ENCODE measurements around the gene LGALSL. TPM values are rescaled to one million over a fixed set of nuclear protein-coding genes. Genes with fewer than 3 reads are reported as not detected.

LGALSL gene
- total RNA-seq, 1 experiment from 2014 or later, result 23.8 TPM

DNA sequence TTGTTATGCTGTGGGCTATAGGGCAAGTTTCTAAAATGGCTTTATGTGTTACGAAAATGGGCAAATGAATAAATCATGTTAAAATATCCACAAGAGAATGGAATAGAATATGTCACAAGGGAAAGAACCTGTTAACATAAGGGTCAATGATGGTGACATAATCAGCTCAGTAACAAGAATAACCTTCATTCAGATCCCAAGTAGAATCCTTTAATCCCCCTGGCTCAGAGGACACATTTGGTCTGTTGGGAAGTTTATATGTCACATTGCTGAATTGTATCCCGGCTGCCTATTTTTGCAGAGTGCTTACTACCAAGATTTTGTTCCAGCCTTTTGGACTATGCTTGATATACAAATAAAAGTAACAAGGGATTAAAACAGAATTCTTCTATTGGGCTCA, 13.1 kb upstream of the LGALSL start:
- TF ChIP-seq CTCF (conservative IDR thresholded peaks at IDR 0.05), result no peak
- no peaks in the 10 kb centered on the region for H3K27me3 ChIP-seq (ENCODE audit: insufficient read depth, low read length)

More for the DNA sequence above, 13.1 kb upstream of the LGALSL start:
- H3K27ac Mint-ChIP-seq, result no peak overlapping the region
- Histone ChIP-seq H3K9ac (ENCODE audit: extremely low read depth, insufficient read length, low read length) (no peak overlapping the region), H3K4me1 (ENCODE audit: insufficient read depth, low read length) (no peaks in the 10 kb centered on the region), H3K9me3 (ENCODE audit: control insufficient read depth, low read depth, low read length) (no peaks in the 10 kb centered on the region), H3K79me1 (ENCODE audit: insufficient read depth, low read depth, low read length, poor library complexity, severe bottlenecking) (no peaks in the 10 kb centered on the region), H2BK120ac (ENCODE audit: low read depth, low read length, poor library complexity, severe bottlenecking) (no peak overlapping the region), H3K4ac (ENCODE audit: low read depth, low read length) (no peak overlapping the region), H3K18ac (ENCODE audit: insufficient read length, low read depth, low read length) (no peak overlapping the region), H4K8ac (replicated peaks; ENCODE audit: insufficient read length, low read depth, low read length) (no peak overlapping the region), H2BK15ac (ENCODE audit: low read depth, low read length) (no peak overlapping the region), H3K79me2 (ENCODE audit: insufficient read depth, low read length) (no peaks in the 10 kb centered on the region), H3K27ac (ENCODE audit: insufficient read length, low read depth, low read length) (no peak overlapping the region), H3K23me2 (ENCODE audit: insufficient read length, low read depth, low read length, poor library complexity, severe bottlenecking) (no peaks in the 10 kb centered on the region), H2BK12ac (ENCODE audit: insufficient read length, low read depth, low read length) (no peak overlapping the region), H2BK20ac (ENCODE audit: low read depth, low read length, poor library complexity, severe bottlenecking) (no peak overlapping the region), H4K5ac (ENCODE audit: insufficient read length, low read depth, low read length) (no peak overlapping the region), H2BK5ac (ENCODE audit: insufficient read length, low read length) (no peak overlapping the region), H3K14ac (ENCODE audit: insufficient read depth, low read length) (no peak overlapping the region), H2AFZ (ENCODE audit: low read length) (no peak overlapping the region), H3K56ac (ENCODE audit: insufficient read length, low read depth, low read length) (no peak overlapping the region), H2AK5ac (ENCODE audit: insufficient read length, low read length) (no peak overlapping the region), H4K91ac (ENCODE audit: insufficient read length, low read depth, low read length) (no peak overlapping the region), H4K20me1 (ENCODE audit: control insufficient read depth, insufficient read depth, insufficient read length) (no peaks in the 10 kb centered on the region), H3K4me2 (ENCODE audit: insufficient read depth, insufficient read length, low read length) (no peak overlapping the region), H3K23ac (ENCODE audit: insufficient read length, low read depth, low read length) (no peak overlapping the region), H3T11ph (ENCODE audit: low read length) (no peak overlapping the region)
- H3K9me3 Mint-ChIP-seq, result no peaks in the 10 kb centered on the region
- DNase-seq, result no peak
- H3K4me1 Mint-ChIP-seq, result peaks cover 14 to 17% of the 10 kb centered on the region in 2 experiments
- H3K36me3 Mint-ChIP-seq (ENCODE audit: insufficient read depth in 1 of 3, low read depth in 3 of 3), result no peaks in the 10 kb centered on the region
- no peak overlapping the region for H3K4me3 Mint-ChIP-seq
- no peaks in the 10 kb centered on the region for H3K27me3 Mint-ChIP-seq (ENCODE audit: low read depth)
- WGBS (ENCODE audit: extremely low coverage, insufficient read length, low lambda C conversion rate), result no CpG with 5 or more reads among the region's 2 CpGs

Data from H9 (cell line).